ENCODE measurements around the gene SPIRE2. TPM values are rescaled to one million over a fixed set of nuclear protein-coding genes. Genes with fewer than 3 reads are reported as not detected.

The SPIRE2 gene
- total and polyA plus RNA-seq, 12 donors = 2.8 to 14.4 (median 5.0) TPM

GRCh38 chr16:89890886-89891657, 62.8 kb downstream of the SPIRE2 start:
- DNase-seq = peak in 6 of 7 donors; percentile 57 to 78 (median 68)
- H3K4me3 ChIP-seq = no peak overlapping the region
- H3K36me3 ChIP-seq (replicated peaks in 1 of 2) = peaks cover 0 to 95% of the 10 kb centered on the region in 2 donors
- no peaks in the 10 kb centered on the region for H3K27me3 ChIP-seq
- peaks cover 0 to 25% of the 10 kb centered on the region in 2 donors for H3K4me1 ChIP-seq (replicated peaks in 1 of 2)
- intact Hi-C loops (cut with DNase I) = no loop called here
- WGBS, 4 donors = 62 to 74% (median 71%) methylated on average over 8 to 16 of the region's 16 CpGs
- TF ChIP-seq POLR2A (IDR thresholded peaks at IDR 0.05) = no peak
- TF ChIP-seq CTCF (IDR thresholded peaks at IDR 0.05) = no peak
- H3K9me3 ChIP-seq (replicated peaks in 1 of 3) = no peaks in the 10 kb centered on the region
- H3K27ac ChIP-seq = peak overlapping the region in 1 of 5 donors; percentile 26

GRCh38 chr16:89892055-89892630, 63.9 kb downstream of the SPIRE2 start:
- intact Hi-C loops (cut with DNase I) = no loop called here
- 89 to 94% (median 89%) methylated on average over 12 to 18 of the region's 18 CpGs for WGBS, 4 donors
- TF ChIP-seq CTCF (IDR thresholded peaks at IDR 0.05) (no peak), POLR2A (IDR thresholded peaks at IDR 0.05) (no peak)
- H3K27me3 ChIP-seq = no peaks in the 10 kb centered on the region
- H3K4me1 ChIP-seq (replicated peaks in 1 of 2) = peaks cover 0 to 25% of the 10 kb centered on the region in 2 donors
- H3K27ac ChIP-seq = no peak overlapping the region
- no peak overlapping the region for H3K4me3 ChIP-seq
- H3K36me3 ChIP-seq (replicated peaks in 1 of 2) = peaks cover 0 to 95% of the 10 kb centered on the region in 2 donors
- no peaks in the 10 kb centered on the region for H3K9me3 ChIP-seq (replicated peaks in 1 of 3)
- DNase-seq = no peak

GRCh38 chr16:89892635-89893034, 64.4 kb downstream of the SPIRE2 start:
- WGBS, 4 donors = 81 to 89% (median 86%) methylated on average over 4 to 9 of the region's 9 CpGs

More at GRCh38 chr16:89892635-89893034, 64.4 kb downstream of the SPIRE2 start:
- Histone ChIP-seq H3K36me3 (replicated peaks in 1 of 2) (peaks cover 0 to 95% of the 10 kb centered on the region in 2 donors), H3K27me3 (no peaks in the 10 kb centered on the region), H3K9me3 (replicated peaks in 1 of 3) (no peaks in the 10 kb centered on the region), H3K4me3 (no peak overlapping the region), H3K27ac (no peak overlapping the region), H3K4me1 (replicated peaks in 1 of 2) (peaks cover 0 to 25% of the 10 kb centered on the region in 2 donors)
- no peak for TF ChIP-seq CTCF (IDR thresholded peaks at IDR 0.05)
- TF ChIP-seq POLR2A (IDR thresholded peaks at IDR 0.05) = no peak
- intact Hi-C loops (cut with DNase I) = no loop called here
- no peak for DNase-seq
